ENCODE results near the gene GPR156.

Gene GPR156

GRCh38 chr3:120129718-120130513, 155.1 kb downstream of the GPR156 start:
- H3K9ac ChIP-seq (ENCODE audit: low read length): no peak overlapping the region
- H3K27me3 ChIP-seq (ENCODE audit: insufficient read depth, low read length): no peaks in the 10 kb centered on the region
- TF ChIP-seq EZH2 (IDR thresholded peaks at IDR 0.05; ENCODE audit: borderline replicate concordance, low read length) (no peak), CTCF (IDR thresholded peaks at IDR 0.05; ENCODE audit: low read length) (no peak)
- no peak overlapping the region for H2AFZ ChIP-seq (ENCODE audit: low read length)
- no peak overlapping the region for H3K27ac ChIP-seq (ENCODE audit: low read depth, low read length, poor library complexity, severe bottlenecking)
- no peak overlapping the region for H3K4me2 ChIP-seq (ENCODE audit: low read length)
- H3K4me3 ChIP-seq (ENCODE audit: low read depth, low read length, poor library complexity, severe bottlenecking): no peak overlapping the region
- H3K4me1 ChIP-seq (ENCODE audit: insufficient read depth, low read length, severe bottlenecking): no peaks in the 10 kb centered on the region
- no peaks in the 10 kb centered on the region for H3K79me2 ChIP-seq (ENCODE audit: insufficient read depth, low read length)
- H3K9me2 ChIP-seq (ENCODE audit: low read depth, low read length): no peaks in the 10 kb centered on the region
- H4K20me1 ChIP-seq (ENCODE audit: insufficient read depth, low read length): no peaks in the 10 kb centered on the region
- no peaks in the 10 kb centered on the region for H3F3A ChIP-seq (ENCODE audit: insufficient read depth, low read length)
- H3K9me3 ChIP-seq (ENCODE audit: low read length): no peaks in the 10 kb centered on the region
- H3K36me3 ChIP-seq (ENCODE audit: insufficient read depth, low read length): no peaks in the 10 kb centered on the region

GRCh38 chr3:120129051-120129450, 156.0 kb downstream of the GPR156 start:
- Histone ChIP-seq H3K79me2 (ENCODE audit: insufficient read depth, low read length) (no peaks in the 10 kb centered on the region), H3K9ac (ENCODE audit: low read length) (no peak overlapping the region), H3K27me3 (ENCODE audit: insufficient read depth, low read length) (no peaks in the 10 kb centered on the region), H3K36me3 (ENCODE audit: insufficient read depth, low read length) (no peaks in the 10 kb centered on the region), H3K9me3 (ENCODE audit: low read length) (no peaks in the 10 kb centered on the region), H2AFZ (ENCODE audit: low read length) (no peak overlapping the region), H3F3A (ENCODE audit: insufficient read depth, low read length) (no peaks in the 10 kb centered on the region), H3K4me3 (ENCODE audit: low read depth, low read length, poor library complexity, severe bottlenecking) (no peak overlapping the region), H3K27ac (ENCODE audit: low read depth, low read length, poor library complexity, severe bottlenecking) (no peak overlapping the region), H3K9me2 (ENCODE audit: low read depth, low read length) (no peaks in the 10 kb centered on the region), H4K20me1 (ENCODE audit: insufficient read depth, low read length) (no peaks in the 10 kb centered on the region), H3K4me1 (ENCODE audit: insufficient read depth, low read length, severe bottlenecking) (no peaks in the 10 kb centered on the region), H3K4me2 (ENCODE audit: low read length) (no peak overlapping the region)
- TF ChIP-seq EZH2 (IDR thresholded peaks at IDR 0.05; ENCODE audit: borderline replicate concordance, low read length) (no peak), CTCF (IDR thresholded peaks at IDR 0.05; ENCODE audit: low read length) (no peak)

GRCh38 chr3:120125992-120126391, 159.0 kb downstream of the GPR156 start:
- H3K4me1 ChIP-seq (ENCODE audit: insufficient read depth, low read length, severe bottlenecking): no peaks in the 10 kb centered on the region
- no peak overlapping the region for H3K4me2 ChIP-seq (ENCODE audit: low read length)
- no peak overlapping the region for H3K4me3 ChIP-seq (ENCODE audit: low read depth, low read length, poor library complexity, severe bottlenecking)
- no peaks in the 10 kb centered on the region for H4K20me1 ChIP-seq (ENCODE audit: insufficient read depth, low read length)
- TF ChIP-seq CTCF (IDR thresholded peaks at IDR 0.05; ENCODE audit: low read length): no peak
- TF ChIP-seq EZH2 (IDR thresholded peaks at IDR 0.05; ENCODE audit: borderline replicate concordance, low read length): no peak
- no peaks in the 10 kb centered on the region for H3K27me3 ChIP-seq (ENCODE audit: insufficient read depth, low read length)
- H3K36me3 ChIP-seq (ENCODE audit: insufficient read depth, low read length): no peaks in the 10 kb centered on the region
- H3K9me3 ChIP-seq (ENCODE audit: low read length): no peaks in the 10 kb centered on the region
- no peaks in the 10 kb centered on the region for H3K79me2 ChIP-seq (ENCODE audit: insufficient read depth, low read length)
- H2AFZ ChIP-seq (ENCODE audit: low read length): no peak overlapping the region
- H3F3A ChIP-seq (ENCODE audit: insufficient read depth, low read length): no peaks in the 10 kb centered on the region
- H3K9me2 ChIP-seq (ENCODE audit: low read depth, low read length): no peaks in the 10 kb centered on the region
- no peak overlapping the region for H3K27ac ChIP-seq (ENCODE audit: low read depth, low read length, poor library complexity, severe bottlenecking)
- no peak overlapping the region for H3K9ac ChIP-seq (ENCODE audit: low read length)

All from OCI-LY1 (cell line).